BJ (cell line): Measurements from ENCODE around the gene SCN4A. TPM values are rescaled to one million over a fixed set of nuclear protein-coding genes. Genes with fewer than 3 reads are reported as not detected.

Source experiments
- CTCF ChIA-PET: fragments of 350-600 bp; formaldehyde crosslinking; extraction: SDS; loops from one replicate; lab custom pipeline; 2021; ENCODE audit warnings: antibody characterized with exemption, inconsistent platforms; lab: Yijun Ruan, JAX
- POLR2A ChIA-PET: fragments of 300-600 bp; sonication (Branson Sonifier 250); formaldehyde crosslinking; extraction: SDS; loops from one replicate; lab custom pipeline; 2021; ENCODE audit warnings: antibody characterized with exemption; lab: Charles Lee
- DNase-seq: peaks from one replicate; pipeline ENCODE4 v3.0.0-alpha.2; 2011; ENCODE audit warnings: low read depth
- H3K27me3 ChIP-seq: 2 replicates; pipeline ENCODE4 v1.6.0; 2011; ENCODE audit warnings: low read length; ENCODE audit not compliant: control insufficient read depth, insufficient read depth
- H3K36me3 ChIP-seq: 2 replicates; pipeline ENCODE4 v1.5.1; 2011; ENCODE audit warnings: low read length; ENCODE audit not compliant: control insufficient read depth, insufficient read depth
- H3K4me3 ChIP-seq: 2 replicates; pipeline ENCODE4 v1.5.1; 2011; ENCODE audit warnings: low read depth, mild to moderate bottlenecking, control low read depth, low read length
- polyA plus RNA-seq: library from polyadenylated mRNA; depleted of rRNA; stranded (reverse); fragments of >200 nt; gene quantifications from 2 replicates; pipeline ENCODE4 v1.2.3, GENCODE V29; 2011
- TF ChIP-seq, protein P1 (sequence below): IDR thresholded peaks from 2 replicates; pipeline ENCODE4 v1.5.1; 2011; ENCODE audit warnings: low read depth, mild to moderate bottlenecking, control low read depth, inconsistent platforms, low read length, moderate library complexity; ENCODE audit not compliant: insufficient read depth

Gene SCN4A
- polyA plus RNA-seq, 1 experiment: not detected

DNA sequence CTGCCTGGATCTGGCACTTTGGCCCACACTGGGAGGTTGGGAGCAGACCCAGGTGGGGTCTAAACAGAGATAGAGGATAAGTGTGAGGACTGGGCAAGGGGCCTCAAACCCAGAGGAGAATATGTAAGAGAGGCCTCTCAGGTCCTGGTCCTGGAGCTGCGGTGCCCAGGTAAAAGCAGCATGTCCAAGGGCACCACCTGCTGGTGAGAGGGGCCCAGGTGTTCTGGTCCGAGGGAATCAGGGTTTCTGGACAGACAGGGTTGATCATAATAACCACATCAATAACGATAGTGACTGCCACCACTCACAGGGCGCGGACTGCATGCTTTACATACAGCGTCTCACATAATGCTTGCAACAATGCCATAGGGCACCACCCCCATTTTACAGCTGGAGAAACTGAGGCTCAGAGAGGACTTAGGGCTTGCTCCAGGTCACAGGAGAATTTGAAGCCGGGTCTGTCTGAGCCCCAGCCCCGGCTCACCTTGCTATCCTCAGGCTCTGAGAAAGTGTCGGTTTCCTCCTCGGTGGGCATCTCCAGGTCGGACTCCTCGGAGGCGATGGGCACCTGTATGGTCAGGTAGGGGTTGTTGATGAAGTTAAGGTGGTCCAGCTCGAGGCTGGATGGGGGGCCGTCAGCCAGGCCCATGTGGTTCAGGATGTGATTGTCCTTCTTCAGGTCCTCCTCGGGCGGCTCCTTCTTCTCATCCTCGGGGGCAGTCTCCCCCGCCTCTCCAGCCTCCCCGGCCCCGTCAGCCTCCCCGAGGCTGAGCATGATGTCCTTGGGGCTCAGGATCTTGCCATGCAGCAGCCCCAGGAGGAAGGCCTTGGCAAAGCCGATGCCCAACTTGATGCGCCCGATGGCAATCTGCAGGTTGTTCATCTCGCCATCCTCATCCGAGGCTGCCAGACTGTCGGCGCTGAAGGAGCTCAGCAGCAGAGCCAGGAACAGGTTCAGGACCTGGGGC, 21.5 kb downstream of the SCN4A start:
- Histone ChIP-seq H3K27me3 (peaks cover 3% of the 10 kb centered on the region; the same call in 1 of the 2 replicates), H3K4me3 (no peak overlapping the region), H3K36me3 (no peaks in the 10 kb centered on the region)
- ChIA-PET CTCF (interaction anchor here (1.0 to 2.2 kb wide), 5 partner anchors 7 to 31 kb away, joined by 3 to 5 read pairs (median 4); no protein-coding TSS in a partner anchor), POLR2A (no interaction called here)
- DNase-seq: no peak
- TF ChIP-seq, protein P1, sequence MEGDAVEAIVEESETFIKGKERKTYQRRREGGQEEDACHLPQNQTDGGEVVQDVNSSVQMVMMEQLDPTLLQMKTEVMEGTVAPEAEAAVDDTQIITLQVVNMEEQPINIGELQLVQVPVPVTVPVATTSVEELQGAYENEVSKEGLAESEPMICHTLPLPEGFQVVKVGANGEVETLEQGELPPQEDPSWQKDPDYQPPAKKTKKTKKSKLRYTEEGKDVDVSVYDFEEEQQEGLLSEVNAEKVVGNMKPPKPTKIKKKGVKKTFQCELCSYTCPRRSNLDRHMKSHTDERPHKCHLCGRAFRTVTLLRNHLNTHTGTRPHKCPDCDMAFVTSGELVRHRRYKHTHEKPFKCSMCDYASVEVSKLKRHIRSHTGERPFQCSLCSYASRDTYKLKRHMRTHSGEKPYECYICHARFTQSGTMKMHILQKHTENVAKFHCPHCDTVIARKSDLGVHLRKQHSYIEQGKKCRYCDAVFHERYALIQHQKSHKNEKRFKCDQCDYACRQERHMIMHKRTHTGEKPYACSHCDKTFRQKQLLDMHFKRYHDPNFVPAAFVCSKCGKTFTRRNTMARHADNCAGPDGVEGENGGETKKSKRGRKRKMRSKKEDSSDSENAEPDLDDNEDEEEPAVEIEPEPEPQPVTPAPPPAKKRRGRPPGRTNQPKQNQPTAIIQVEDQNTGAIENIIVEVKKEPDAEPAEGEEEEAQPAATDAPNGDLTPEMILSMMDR: no peak

GRCh38 chr17:63949576-63950250, 23.0 kb downstream of the SCN4A start:
- Histone ChIP-seq H3K4me3 (no peak overlapping the region), H3K27me3 (peaks cover 3% of the 10 kb centered on the region; the same call in 1 of the 2 replicates), H3K36me3 (no peaks in the 10 kb centered on the region)
- TF ChIP-seq, protein P1: no peak
- no peak for DNase-seq
- ChIA-PET CTCF (interaction anchor here (1.0 to 1.3 kb wide), 2 partner anchors 27 to 30 kb away, joined by 3 to 5 read pairs; no protein-coding TSS in a partner anchor), POLR2A (no interaction called here)

- TF ChIP-seq, protein P1: no peak
- POLR2A ChIA-PET: interaction anchor here (0.6 kb wide), 1 partner anchor 17 kb away, joined by 3 read pairs; no protein-coding TSS in a partner anchor
- no peak for DNase-seq
- Histone ChIP-seq H3K4me3 (no peak overlapping the region), H3K27me3 (peaks cover 3% of the 10 kb centered on the region; the same call in 1 of the 2 replicates), H3K36me3 (no peaks in the 10 kb centered on the region)
- CTCF ChIA-PET: interaction anchor here (0.9 to 1.0 kb wide), 2 partner anchors 30 to 77 kb away, joined by 3 to 5 read pairs; partner anchors contain the start of gene GH1
These were observed 24.2 kb downstream of the SCN4A start for GRCh38 chr17:63948521-63948920.

DNA sequence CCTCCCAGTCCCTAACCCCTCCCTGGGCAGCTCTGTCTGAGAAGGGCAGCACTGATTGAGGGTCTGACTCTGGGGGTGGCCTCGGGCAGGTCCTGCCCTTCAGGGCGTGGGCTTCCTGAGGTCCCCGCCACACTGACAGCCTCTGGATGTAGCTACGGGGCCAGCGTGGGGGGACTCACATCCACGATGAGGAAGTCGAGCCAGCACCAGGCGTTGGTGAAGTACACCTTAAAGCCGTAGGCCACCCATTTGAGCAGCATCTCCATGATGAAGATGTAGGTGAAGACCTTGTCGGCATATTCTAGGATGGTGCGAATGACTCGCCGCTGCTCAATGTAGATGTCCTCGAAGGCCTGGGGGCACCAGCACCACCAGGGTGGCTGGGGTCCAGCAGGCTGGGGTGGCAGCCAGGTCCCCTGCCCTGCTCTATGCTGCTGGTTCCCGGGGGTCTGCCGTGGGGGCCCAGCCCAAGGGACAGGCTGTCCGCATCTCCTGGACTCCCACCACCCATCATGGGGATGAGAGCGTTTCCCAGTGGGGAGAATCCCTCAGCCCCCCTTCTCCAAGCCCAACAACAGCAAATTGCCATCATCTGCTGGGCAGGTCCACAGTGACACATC, 24.9 kb downstream of the SCN4A start:
- no peaks in the 10 kb centered on the region for H3K36me3 ChIP-seq
- ChIA-PET POLR2A (no interaction called here), CTCF (interaction anchor here (0.5 to 3.1 kb wide), 8 partner anchors 8 to 193 kb away, joined by 3 to 42 read pairs (median 10); partner anchors contain the start of gene GH1)
- no peak overlapping the region for H3K4me3 ChIP-seq
- TF ChIP-seq, protein P1: no peak
- no peak for DNase-seq
- H3K27me3 ChIP-seq: peaks cover 3% of the 10 kb centered on the region; the same call in 1 of the 2 replicates
